Non-pigmented ciliary epithelial cell (primary cell): Measurements from ENCODE around the gene BICRA.

Source experiments
- DNase-seq: peaks from one replicate; pipeline ENCODE4 v3.0.0-alpha.2; 2010; ENCODE audit warnings: low read depth

BICRA gene

DNA sequence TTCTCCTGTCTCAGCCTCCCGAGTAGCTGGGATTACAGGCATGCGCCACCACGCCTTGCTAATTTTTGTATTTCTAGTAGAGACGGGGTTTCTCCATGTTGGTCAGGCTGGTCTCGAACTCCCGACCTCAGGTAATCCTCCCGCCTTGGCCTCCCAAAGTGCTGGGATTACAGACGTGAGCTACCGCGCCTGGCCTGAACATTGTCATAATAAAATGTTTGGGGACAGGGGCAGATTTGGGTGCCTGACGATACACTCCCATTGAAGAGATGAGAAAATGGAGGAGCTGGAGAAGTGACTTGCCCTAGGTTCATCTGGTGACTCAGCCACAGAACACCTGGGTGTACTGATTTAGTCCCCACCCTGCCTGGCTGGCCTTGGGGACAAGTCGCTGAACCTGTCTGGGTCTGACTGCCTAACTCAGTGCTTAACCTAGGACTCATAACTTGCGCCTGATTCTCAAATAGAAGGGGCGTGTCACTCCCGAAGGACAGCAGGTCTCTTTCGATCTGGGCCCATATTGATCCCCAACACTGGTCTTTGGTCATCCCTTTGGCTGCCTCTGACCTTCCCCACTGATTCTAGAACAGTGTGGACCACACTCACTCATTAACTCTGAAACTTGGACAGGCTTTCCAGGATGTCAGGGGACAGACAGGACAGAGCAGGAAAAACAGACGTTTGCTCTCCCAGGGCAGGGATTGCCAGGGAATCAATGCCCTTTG is 7.6 kb upstream of the BICRA start:
- DNase-seq: no peak

DNA sequence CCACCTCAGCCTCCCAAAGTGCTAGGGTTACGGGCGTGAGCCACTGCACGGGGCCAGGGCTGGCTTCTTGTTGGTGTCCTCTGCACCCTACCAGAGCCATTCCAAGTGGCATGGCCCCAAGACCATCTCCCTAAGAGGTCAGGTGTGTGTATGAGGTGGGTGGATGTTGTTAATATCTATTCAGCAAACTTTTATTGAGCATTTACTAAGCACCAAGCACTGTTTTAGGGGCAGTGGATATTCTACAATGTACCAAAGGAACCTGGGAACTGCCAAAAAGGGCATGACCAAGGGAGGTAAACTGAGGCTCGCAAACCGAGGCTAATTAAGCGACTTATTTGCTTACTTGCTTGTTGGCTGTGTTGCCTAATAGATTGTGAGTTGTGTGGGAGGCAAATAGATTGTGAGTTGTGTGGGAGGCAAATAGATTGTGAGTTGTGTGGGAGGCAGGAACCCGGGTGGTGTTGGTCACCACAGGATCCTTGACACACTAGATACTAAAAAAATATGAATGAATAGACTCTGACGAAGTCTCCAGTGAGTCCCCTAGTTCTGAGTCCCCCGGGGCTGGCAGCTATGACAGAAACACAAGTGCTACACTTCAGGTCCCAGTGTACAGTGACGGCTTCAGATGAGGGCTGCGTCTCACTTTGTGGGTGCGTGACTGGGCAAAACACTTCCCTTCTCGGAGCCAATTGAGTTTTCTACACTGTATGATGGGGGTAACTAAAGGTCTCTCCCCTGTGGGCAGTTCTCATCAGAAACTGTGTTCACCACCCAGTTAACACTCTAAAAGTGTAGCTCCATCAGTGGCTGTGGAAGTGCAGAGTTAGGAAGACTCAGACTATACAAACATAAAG is 5.0 kb upstream of the BICRA start:
- DNase-seq: no peak

DNA sequence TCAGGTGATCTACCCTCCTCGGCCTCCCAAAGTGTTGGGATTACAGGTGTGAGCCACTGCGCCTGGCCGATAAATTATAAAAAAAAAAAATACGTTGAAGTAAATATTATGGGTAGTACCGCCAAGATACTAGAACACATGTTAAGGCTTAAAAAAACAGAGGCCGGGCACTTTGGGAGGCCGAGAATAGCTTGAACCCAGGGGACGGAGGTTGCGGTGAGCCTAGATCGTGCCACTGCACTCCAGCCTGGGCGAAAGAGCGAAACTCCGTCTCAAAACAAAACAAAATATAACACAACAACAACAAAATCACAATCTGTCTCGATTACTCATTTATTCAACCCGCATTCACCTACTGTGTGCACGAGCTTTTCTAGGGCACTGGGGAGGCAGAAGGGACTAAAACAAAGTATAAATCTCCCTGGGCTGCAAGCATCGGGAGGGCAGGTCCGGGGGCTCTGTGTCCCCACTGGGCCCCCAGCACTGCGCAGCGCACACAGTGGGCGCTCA is 1.3 kb upstream of the BICRA start:
- no peak for DNase-seq

DNA sequence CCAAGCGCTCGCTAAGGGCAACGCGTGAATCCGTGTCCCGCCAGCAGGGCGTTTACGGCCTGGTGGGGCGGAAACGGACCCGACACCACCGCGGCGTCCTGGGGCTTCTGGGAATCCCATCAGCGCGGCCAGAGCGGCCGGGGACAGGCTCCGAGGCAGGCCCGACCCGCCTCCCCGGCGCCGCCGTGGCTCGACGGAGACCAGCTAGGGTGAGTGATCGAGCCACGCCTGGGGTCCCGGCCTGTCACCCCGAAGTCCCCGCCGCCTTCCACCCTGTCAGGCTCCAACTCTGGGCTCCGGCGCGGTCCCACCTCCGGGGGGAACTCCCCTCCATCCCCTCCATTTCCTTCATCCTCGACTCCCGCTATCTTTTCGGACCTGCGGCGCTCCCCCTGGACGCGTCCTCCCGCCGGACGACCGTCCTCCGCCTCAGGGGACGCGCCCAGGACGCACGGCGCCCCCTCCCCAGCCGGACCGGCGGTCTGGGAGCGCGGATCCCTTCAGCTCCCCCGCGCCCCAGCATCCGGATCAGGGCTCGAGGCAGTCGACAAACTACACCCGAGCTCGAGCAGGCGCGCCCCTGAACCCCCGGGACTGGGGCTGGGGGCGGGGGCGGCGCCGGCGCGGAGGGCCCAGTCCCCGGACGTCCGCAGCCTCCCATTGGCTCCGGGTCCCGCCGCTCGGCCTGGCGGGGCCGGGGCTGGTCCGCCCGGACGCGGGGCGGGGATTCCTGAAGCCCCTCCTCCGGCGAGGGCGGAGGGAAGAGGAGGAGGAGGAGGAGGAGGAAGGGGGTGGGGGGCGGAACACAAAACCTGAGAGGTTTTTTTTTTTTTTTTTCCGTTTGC is 638 bp upstream of the BICRA start:
- DNase-seq: no peak

DNA sequence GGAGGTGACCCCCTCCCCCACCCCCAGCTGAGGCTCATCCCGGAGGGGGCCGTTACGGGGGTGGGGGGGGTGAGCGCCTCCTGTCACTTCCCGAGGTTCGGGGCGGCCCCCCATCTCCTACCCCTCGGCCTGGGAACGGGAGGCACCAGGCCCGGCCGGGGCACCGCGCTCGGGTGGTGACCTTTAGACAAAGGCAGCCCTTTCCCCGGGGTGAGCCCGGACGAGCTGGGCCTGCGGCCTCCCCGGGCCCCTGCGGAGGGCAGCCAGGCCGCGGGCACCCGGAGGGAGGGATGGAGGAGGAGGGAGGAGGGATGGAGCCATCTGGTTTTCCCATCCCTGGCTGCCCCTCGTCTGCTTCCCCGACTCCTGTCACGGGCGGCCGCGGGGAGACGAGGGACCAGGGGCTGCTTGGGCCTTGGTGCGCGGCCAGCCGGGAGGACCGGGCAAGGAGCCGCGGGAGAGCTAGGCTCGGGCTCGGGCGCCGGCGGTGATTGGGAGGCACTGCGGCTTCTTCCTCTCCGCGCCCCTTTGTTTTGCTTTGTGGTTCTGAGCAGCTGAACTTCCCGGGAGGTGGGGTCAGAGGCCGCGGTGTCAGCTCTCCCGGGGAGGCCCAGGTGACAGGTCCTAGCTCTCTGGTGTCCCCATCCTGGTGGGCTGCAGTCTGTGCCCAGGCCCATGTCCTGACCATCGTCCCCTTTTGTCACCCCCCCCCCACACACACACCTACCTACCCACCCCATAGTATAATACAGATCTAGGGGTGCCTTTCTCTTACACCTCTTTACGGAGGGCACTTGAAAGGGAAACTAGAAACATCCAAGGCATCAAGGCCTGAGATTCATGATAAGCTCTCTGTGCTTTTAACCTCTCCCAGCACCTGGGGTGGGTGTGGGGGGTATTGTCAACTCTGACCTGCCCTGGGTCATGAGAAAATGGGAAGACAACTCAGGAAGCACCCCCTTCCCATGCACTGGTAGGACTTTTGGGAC is 1.3 kb downstream of the BICRA start:
- no peak for DNase-seq

DNA sequence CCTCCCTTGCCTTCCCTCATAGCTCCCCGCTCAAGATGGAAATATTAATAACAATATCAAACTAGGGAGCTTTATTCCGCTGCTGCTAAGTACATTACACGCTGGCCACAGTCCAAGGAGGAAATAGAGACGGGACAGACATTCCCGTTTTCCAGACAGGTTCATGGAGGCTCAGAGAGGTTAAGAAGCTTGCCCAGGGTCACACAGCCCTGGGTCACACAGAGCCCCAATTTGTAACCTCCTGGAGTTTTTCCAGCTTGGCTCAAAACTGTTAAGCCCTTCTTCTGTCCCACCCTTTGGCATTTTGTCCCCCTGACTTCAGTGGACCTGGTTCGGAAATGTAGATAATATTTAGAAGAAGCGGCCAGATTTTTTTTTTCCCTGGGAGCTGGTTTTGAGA is 2.0 kb downstream of the BICRA start:
- no peak for DNase-seq

DNA sequence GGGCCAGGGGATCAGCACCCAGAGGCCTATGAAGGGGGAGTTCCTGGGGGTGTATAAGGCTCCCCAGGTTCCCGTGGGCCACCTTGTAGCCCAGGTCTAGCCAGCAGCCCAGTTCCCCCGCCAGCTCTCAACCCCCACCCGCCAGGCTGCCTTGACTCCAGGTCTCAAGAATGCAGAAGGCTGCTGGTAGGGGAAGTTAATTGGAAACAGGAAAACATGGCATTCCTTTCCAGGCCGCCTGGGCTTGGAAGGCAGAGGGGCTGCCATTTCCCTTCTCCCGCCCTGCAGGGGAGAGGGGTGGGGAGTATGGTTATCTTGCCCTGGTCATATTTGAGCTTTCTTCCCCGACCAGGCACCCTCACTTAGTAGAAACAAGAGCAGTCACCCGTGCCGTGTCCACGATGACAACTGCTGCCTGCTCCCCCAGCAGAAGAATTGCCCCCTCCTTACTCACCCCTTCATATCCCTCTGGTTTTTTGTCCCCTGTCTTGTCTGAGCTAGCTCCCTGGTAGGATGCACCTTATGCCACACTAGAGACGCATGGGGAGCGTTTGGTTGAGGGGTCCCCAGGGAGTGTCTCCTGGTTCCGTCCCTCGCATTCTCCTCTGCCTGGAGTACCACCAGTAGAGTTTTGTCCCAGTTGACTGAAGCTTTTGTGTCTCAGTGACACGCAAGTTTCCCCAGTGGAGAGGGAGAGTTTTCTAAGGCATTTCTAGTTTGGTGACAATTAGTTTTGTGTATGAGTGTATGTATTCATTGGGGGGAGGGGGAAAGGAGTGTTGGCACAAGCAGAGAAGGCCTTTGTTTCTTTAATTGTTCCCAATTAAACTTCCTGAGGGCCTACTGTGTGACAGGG is 4.5 kb downstream of the BICRA start:
- no peak for DNase-seq

DNA sequence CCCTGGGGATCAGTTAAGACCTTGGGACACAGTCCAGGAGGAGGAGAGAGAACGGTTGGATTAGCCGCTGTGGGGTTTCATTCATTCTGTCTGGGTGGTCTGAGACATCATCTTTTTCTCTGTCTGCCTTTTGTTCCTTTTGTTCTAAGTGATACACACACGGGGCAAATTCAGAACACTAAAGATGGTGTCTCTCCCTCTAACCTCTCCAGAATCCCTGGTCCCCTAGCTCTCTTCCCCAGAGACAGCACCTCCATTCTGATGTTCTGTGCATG is 5.0 kb downstream of the BICRA start:
- DNase-seq: no peak

DNA sequence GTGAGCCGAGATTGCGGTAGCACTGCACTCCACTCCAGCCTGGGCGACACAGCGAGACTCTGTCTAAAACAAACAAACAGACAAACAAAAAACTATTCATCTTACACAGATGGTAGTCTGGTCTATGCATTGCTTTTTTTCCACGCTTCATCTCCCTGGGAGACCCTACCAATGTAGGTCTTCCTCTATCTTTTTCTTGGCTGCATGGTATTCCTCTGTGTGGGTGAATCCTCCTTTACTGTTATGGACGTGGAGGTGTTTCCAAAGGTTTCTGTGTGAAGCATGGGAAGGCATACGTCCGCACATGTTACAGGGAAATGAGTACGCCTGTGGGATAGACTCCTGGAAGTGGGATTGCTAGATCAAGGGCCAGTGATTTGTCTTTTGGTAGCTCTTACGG is 5.6 kb downstream of the BICRA start:
- no peak for DNase-seq

DNA sequence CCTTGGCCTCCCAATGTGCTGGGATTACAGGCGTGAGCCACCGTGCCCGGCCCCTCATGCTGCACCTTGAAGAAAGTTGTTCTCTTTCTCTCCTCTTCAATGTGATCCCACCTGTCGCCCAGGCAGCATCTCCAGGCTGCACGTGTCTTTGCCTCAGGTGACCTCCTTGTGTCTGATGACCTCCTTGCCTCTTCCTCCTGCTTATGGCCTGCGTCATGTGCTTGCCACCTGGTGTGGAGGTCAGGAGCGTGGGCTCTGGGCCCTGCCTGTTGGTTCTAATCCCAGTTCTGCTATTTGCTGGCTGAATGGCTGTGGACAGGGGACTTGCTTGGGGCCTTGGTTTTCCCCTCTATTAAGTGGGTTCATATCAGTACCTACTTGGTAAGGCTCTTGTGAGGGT is 6.3 kb downstream of the BICRA start:
- DNase-seq: no peak

DNA sequence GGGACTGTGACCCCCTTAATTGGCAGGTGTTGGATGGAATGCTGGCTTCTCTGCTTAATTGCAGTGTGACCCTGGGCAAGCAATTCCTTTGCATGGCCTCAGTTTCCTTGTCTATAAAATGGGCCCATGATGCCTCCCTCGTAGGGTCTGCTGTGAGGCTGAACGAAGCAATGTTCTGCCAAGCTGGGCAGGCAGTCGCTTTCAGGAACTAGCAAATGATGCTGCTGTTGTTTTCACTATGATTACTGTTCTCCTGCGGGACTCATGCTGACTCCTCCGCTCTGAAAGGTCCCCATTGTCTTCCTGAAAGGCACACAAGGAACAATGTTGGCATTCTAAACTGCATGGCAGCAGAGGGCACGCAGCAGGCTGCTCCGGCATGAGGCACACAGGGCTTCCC is 6.8 kb downstream of the BICRA start:
- DNase-seq: no peak

DNA sequence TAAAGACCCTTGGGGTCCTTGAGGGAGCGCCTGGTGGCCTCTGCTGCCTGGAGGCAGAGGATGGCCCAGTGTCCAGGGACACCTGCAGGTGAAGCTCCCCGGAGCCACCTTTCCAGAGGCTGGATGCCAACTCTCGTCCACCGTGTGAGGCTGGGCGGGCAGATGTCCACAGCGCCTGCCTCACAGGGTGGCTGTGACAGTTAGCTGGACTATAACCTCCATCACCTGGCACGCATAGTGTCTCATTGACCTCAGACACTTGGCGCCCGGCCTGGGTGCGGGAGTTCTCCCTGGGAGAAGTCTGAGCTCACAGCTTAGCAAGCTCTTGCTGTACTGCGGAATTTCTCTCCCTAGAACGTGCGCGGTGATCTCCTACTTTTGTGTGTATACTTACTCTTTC is 9.8 kb downstream of the BICRA start:
- no peak for DNase-seq

DNA sequence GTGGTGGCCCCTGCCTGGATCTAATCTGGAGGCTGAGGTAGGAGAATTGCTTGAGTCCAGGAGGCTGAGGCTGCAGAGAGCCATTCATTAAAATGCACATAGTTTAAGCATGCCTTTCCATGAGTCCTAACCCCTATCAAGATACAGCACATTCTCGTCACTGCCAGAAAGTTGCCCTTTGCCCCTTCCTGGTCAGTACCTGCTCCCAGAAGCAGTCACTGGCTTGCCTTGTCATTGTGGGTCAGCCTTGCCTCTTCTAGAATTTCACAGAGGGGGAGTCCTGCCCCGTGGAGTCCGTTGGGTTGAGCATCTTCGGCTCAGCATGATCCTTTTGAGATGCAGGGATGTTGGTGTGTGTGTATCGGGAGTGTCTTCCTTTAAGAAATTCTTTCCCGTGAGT is 10.8 kb downstream of the BICRA start:
- DNase-seq: no peak

DNA sequence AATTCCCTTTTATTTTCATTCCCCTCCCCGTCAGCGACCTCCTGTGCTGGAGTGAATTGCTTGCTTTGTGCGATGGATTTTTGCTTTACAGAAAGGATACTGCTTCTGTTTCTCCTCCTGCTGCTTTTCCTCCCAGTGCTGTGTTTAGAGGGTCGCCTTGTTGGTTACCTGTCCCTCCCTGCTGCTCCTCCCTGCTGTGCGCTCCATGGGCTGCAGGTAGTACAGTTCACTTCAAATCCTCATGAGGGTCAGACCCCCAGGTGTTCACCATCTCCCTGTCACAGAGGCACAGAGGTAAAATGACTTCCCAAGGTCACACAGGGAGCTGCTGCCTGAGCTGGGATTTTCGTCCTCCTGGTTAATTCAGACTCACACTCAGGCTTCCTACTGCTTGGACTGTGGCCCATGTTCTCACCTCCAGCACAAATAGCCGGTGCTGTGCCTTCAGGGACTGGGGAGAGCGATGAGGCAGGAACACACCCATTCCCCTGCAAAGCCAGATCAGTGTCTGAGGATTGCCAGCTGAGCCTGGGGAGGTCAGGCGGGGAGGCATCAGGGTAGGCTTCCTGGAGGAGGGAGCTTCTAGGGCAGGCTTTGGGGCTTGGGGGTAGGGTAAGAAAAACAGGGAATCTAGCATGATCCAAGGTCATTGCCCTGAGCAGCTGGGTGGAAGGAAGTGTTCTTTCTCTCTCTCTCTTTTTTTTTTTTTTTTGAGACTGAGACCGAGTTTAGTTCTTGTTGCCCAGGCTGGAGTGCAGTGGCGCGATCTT is 14.4 kb downstream of the BICRA start:
- DNase-seq: no peak

DNA sequence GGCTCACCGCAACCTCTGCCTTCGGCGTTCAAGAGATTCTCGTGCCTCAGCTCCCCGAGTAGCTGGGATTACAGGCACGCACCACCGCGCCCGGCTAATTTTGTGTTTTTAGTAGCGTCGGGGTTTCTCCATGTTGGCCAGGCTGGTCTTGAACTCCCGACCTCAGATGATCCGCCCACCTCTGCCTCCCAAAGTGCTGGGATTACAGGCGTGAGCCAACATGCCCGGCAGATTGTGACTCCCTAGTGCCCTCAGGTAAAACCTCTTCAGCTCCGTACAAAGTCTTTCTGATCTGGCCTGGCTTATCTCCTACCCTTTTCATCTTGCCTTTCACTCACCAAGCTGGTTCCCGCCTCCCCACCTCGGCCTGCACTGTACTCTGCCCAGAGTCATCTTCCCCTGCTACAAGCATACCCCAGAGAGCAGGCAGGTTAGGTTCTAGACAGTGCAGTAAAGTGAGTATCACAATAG is 15.0 kb downstream of the BICRA start:
- DNase-seq: no peak

DNA sequence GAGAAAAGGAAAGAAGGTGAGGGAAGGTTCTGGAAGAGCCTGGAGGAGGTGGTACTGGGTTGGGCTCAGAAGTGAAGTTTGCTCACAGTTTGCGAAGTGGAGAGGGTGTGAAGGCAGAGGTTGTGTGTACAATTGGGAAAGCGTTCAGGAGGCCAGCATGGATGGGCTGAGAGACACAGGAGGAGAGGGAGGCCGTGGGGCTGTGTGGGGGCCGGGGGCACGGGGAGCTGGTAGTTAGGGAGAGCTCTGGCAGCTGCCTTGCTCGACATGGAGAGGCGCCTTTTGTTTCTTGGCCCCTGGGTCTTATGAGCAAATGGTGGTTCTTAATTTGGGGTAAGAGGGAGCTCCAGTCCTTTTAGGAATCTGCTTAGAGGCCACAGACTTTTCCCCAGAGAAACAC is 16.7 kb downstream of the BICRA start:
- DNase-seq: no peak

DNA sequence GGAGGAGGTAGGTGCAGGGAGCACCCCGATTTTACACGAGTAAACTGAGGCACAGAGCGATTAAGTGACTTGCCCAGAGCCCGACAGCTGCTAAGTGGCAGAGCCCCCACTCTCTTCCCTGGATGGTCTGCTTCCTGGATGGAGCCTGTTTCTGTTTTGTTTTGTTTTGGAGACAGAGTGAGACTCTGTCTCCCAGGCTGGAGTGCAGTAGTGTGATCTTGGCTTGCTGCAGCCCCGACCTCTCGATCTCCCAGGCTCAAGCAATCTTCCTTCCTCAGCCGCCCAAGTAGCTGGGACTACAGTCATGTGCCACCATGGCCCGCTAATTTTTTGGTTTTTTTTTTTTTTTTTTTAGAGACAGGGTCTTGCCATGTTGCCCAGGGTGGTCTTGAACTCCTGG is 17.3 kb downstream of the BICRA start:
- DNase-seq: no peak

DNA sequence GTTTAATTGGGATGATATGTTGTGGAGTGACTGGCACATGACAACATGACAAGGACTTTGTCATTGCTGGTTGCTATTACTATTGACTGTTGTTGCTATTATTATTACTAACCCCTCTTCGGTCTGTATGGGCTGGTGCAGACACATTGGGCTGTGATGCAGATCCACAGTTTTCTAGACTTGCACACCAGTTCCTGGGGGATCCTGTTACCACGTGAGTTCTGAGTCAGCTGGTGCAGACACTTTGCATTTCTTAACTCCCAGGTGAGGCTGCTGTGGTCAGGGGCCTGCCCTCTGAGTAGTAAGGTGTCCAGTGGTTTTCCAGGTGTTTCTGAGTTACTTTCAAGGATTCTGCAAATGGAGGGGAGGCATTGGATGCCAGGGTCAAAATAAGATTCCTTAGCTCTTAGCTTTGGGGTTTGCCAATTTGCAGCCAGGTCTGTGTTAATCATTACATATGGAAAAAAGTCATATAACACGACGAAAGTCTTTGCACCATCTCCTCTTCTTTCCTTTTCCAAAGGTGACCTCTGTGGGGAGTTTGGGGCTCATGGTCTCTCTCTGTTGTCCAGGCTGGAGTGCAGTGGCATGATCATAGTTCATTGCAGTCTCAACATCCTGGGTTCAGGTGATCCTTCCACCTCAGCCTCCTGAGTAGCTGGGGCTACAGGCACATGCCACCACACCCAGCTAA is 19.3 kb downstream of the BICRA start:
- DNase-seq: no peak

DNA sequence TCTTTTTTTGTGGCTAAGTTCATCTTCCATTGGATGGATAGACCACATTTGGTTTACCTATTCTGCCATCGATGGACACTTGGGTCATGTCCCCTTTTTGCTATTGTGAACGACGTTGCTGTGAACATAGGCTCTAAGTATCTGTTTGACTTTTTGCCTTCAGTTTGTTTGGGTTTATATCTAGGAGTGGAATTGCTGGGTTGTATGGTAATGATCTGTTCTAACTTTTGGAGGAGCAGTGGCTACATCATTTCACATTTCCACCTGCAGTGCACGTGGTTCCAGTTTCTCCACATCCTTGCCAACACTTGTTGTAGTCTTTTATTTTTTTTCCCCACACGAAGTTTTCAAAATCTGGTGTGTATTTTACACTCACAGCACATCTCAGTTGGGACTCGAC is 21.7 kb downstream of the BICRA start:
- no peak for DNase-seq
